SK-N-SH (cell line): ENCODE results near the gene HSD17B7.
"Not testable (repeated sequence)": the region's sequence is repeated elsewhere in the genome, so short reads cannot be mapped to it uniquely, and the experiment has no call there.

Source experiments
- CTCF ChIP-seq: fragments of 200-600 bp; sonication (generic); IDR thresholded peaks from 2 replicates; pipeline ENCODE4 v1.6.1; 2017; ENCODE audit warnings: antibody characterized with exemption, mild to moderate bottlenecking, moderate library complexity
- YY1 ChIP-seq: IDR thresholded peaks from 2 replicates; pipeline ENCODE4 v1.4.0; 2012; ENCODE audit warnings: low read depth, mild to moderate bottlenecking

GRCh38 chr1:162746264-162746942, 44.1 kb upstream of the HSD17B7 start:
- not testable (repeated sequence) for TF ChIP-seq YY1, CTCF
